H1 (cell line): Measurements from ENCODE around the gene SRSF7. TPM values are rescaled to one million over a fixed set of nuclear protein-coding genes. Genes with fewer than 3 reads are reported as not detected.

Experiments
- CTCF ChIA-PET: fragments of 300-600 bp; sonication (Branson Sonifier 250); formaldehyde crosslinking; loops from one replicate; lab custom pipeline; 2021; ENCODE audit not compliant: partially characterized antibody; lab: Charles Lee
- POLR2A ChIA-PET: fragments of 300-600 bp; sonication (Branson Sonifier 250); formaldehyde crosslinking; loops from one replicate; lab custom pipeline; 2021; ENCODE audit warnings: inconsistent platforms; ENCODE audit not compliant: partially characterized antibody; lab: Charles Lee
- DNase-seq, 2 experiments: peaks; one replicate each; pipeline versions ENCODE4 v3.0.0 to v3.0.0-alpha.2; 2010 to 2022; ENCODE audit warnings: low spot score in 2 of 2, low read depth in 1 of 2, mixed read lengths in 1 of 2
- FAIRE-seq: peaks from 2 replicates; lab custom pipeline; 2011; peaks lifted over from hg19 to GRCh38; lab: Jason Lieb, UNC
- H2AFZ ChIP-seq: 2 replicates; pipeline ENCODE4 v1.8.1; 2012; ENCODE audit warnings: low read length, inconsistent platforms
- H2AK5ac ChIP-seq: 2 replicates; pipeline ENCODE4 v1.6.1; 2013; ENCODE audit warnings: low read depth, low read length
- H2BK120ac ChIP-seq: replicated peaks from 2 replicates; pipeline ENCODE3; 2013; ENCODE audit warnings: low read depth, low read length, inconsistent platforms
- H2BK12ac ChIP-seq: 2 replicates; pipeline ENCODE4 v1.6.1; 2013; ENCODE audit warnings: low read depth, low read length
- H2BK15ac ChIP-seq: 2 replicates; pipeline ENCODE4 v1.6.1; 2013; ENCODE audit warnings: low read length
- H2BK20ac ChIP-seq: 2 replicates; pipeline ENCODE4 v1.6.1; 2013; ENCODE audit warnings: low read length
- H2BK5ac ChIP-seq: 2 replicates; pipeline ENCODE4 v1.6.1; 2013; ENCODE audit warnings: low read depth, low read length
- H3K14ac ChIP-seq: 2 replicates; pipeline ENCODE4 v1.6.1; 2013; ENCODE audit warnings: inconsistent platforms; ENCODE audit not compliant: insufficient read length
- H3K18ac ChIP-seq: 2 replicates; pipeline ENCODE4 v1.6.1; 2013; ENCODE audit warnings: low read length; ENCODE audit errors: extremely low read depth
- H3K23ac ChIP-seq: 2 replicates; pipeline ENCODE4 v1.6.1; 2013; ENCODE audit warnings: inconsistent platforms; ENCODE audit not compliant: insufficient read length
- H3K23me2 ChIP-seq: 2 replicates; pipeline ENCODE4 v1.6.1; 2013; ENCODE audit warnings: low read depth, low read length
- H3K27ac ChIP-seq: 2 replicates; pipeline ENCODE4 v1.6.1; 2011; ENCODE audit warnings: low read depth, low read length, inconsistent platforms
- H3K27me3 ChIP-seq, 4 experiments: replicated peaks in 1 of 4; 1 replicate in 1 of 4; 2 replicates in 3 of 4; pipeline versions ENCODE4 v1.6.1 to v1.8.1; 2011 to 2013; ENCODE audit warnings: low read length in 3 of 4, mild to moderate bottlenecking in 3 of 4, inconsistent platforms in 2 of 4, mixed read lengths in 2 of 4, moderate library complexity in 1 of 4; ENCODE audit not compliant: control insufficient read depth in 3 of 4, insufficient read depth in 3 of 4; ENCODE audit errors: extremely low read depth in 1 of 4
- H3K36me3 ChIP-seq, 4 experiments: 2 replicates each; pipeline versions ENCODE4 v1.6.1 to v1.8.1; 2011 to 2013; ENCODE audit warnings: mild to moderate bottlenecking in 4 of 4, low read length in 3 of 4, moderate library complexity in 2 of 4, control low read depth in 1 of 4, inconsistent platforms in 1 of 4; ENCODE audit not compliant: insufficient read depth in 4 of 4, control insufficient read depth in 2 of 4
- H3K4ac ChIP-seq: replicated peaks from 2 replicates; pipeline ENCODE3; 2013; ENCODE audit warnings: low read length, low read depth, mixed read lengths, inconsistent platforms; ENCODE audit not compliant: insufficient read length
- H3K4me1 ChIP-seq, 4 experiments: replicated peaks in 1 of 4; 1 replicate in 1 of 4; 2 replicates in 3 of 4; pipeline versions ENCODE4 v1.6.1 to v1.8.1; 2011 to 2013; ENCODE audit warnings: low read length in 3 of 4, inconsistent platforms in 2 of 4, mixed read lengths in 1 of 4; ENCODE audit not compliant: insufficient read depth in 4 of 4, control insufficient read depth in 3 of 4
- H3K4me2 ChIP-seq, 2 experiments: 2 replicates each; pipeline versions ENCODE4 v1.6.1 to v1.8.1; 2011 to 2013; ENCODE audit warnings: low read depth in 2 of 2, low read length in 2 of 2, control low read depth in 1 of 2, inconsistent platforms in 1 of 2, mild to moderate bottlenecking in 1 of 2; ENCODE audit not compliant: insufficient read depth in 1 of 2
- H3K4me3 ChIP-seq, 4 experiments: fragments of 200-600, 300-600 bp in 1 of 4; sonication (generic), shearing (Covaris generic), sonication (Bioruptor Twin) in 1 of 4; 2 replicates each; pipeline versions ENCODE4 v1.5.1 to v1.8.1; 2011 to 2016; ENCODE audit warnings: low read length in 4 of 4, low read depth in 3 of 4, control low read depth in 2 of 4, inconsistent platforms in 2 of 4, mild to moderate bottlenecking in 2 of 4, mixed read lengths in 1 of 4, moderate library complexity in 1 of 4; ENCODE audit not compliant: insufficient read depth in 2 of 4; ENCODE audit errors: extremely low read depth in 1 of 4
- H3K56ac ChIP-seq: replicated peaks from 2 replicates; pipeline ENCODE3; 2013; ENCODE audit warnings: low read depth, mild to moderate bottlenecking, mixed read lengths, low read length, inconsistent platforms; ENCODE audit not compliant: insufficient read length
- H3K79me1 ChIP-seq: 2 replicates; pipeline ENCODE4 v1.6.1; 2013; ENCODE audit warnings: low read depth, low read length, control low read depth
- H3K79me2 ChIP-seq, 2 experiments: 2 replicates each; pipeline versions ENCODE4 v1.6.1 to v1.8.1; 2012 to 2013; ENCODE audit warnings: low read length in 2 of 2, mild to moderate bottlenecking in 2 of 2, inconsistent platforms in 1 of 2; ENCODE audit not compliant: insufficient read depth in 2 of 2, control insufficient read depth in 1 of 2
- H3K9ac ChIP-seq, 4 experiments: replicated peaks in 1 of 4; 1 replicate in 1 of 4; 2 replicates in 3 of 4; pipeline versions ENCODE4 v1.6.1 to v1.8.1; 2011 to 2013; ENCODE audit warnings: low read depth in 3 of 4, low read length in 3 of 4, control low read depth in 2 of 4, mild to moderate bottlenecking in 2 of 4, moderate library complexity in 2 of 4, inconsistent platforms in 1 of 4; ENCODE audit errors: extremely low read depth in 1 of 4
- H3K9me3 ChIP-seq, 2 experiments: 2 replicates each; pipeline versions ENCODE4 v1.6.1 to v1.8.1; 2012 to 2013; ENCODE audit warnings: mild to moderate bottlenecking in 2 of 2, moderate library complexity in 2 of 2, control low read depth in 1 of 2, inconsistent platforms in 1 of 2, low read depth in 1 of 2, low read length in 1 of 2, mixed read lengths in 1 of 2; ENCODE audit not compliant: insufficient read depth in 2 of 2
- H4K20me1 ChIP-seq, 2 experiments: replicated peaks in 1 of 2; 2 replicates each; pipeline versions ENCODE3 to v1.8.1; 2011 to 2013; ENCODE audit warnings: inconsistent platforms in 2 of 2, low read length in 2 of 2, mild to moderate bottlenecking in 1 of 2; ENCODE audit not compliant: insufficient read depth in 2 of 2, control insufficient read depth in 1 of 2
- H4K5ac ChIP-seq: 2 replicates; pipeline ENCODE4 v1.6.1; 2013; ENCODE audit warnings: low read length, low read depth, mixed read lengths, inconsistent platforms; ENCODE audit not compliant: insufficient read length
- H4K8ac ChIP-seq: 2 replicates; pipeline ENCODE4 v1.8.0; 2013; ENCODE audit warnings: mild to moderate bottlenecking, moderate library complexity, low read length, inconsistent platforms; ENCODE audit not compliant: insufficient read depth; ENCODE audit errors: extremely low read depth
- H4K91ac ChIP-seq: replicated peaks from 2 replicates; pipeline ENCODE3; 2013; ENCODE audit warnings: low read length, mixed read lengths, inconsistent platforms; ENCODE audit not compliant: insufficient read length
- ASH2L ChIP-seq: fragments of 200-600, 300-600 bp; sonication (generic); IDR thresholded peaks from one replicate; pipeline ENCODE4 v1.7.1; 2017; ENCODE audit warnings: low read length
- EGR1 ChIP-seq: IDR thresholded peaks from 2 replicates; pipeline ENCODE4 v1.6.1; 2011; ENCODE audit warnings: low read depth, low read length, borderline replicate concordance
- HDAC2 ChIP-seq, 2 experiments: fragments of 300-600 bp in 1 of 2; sonication (generic) in 1 of 2; IDR thresholded peaks; 2 replicates each; pipeline ENCODE4 v1.6.1; 2011 to 2012; ENCODE audit warnings: low read depth in 2 of 2, low read length in 2 of 2, mild to moderate bottlenecking in 2 of 2, moderate library complexity in 2 of 2, borderline replicate concordance in 1 of 2, inconsistent platforms in 1 of 2
- JUND ChIP-seq: IDR thresholded peaks from 2 replicates; pipeline ENCODE4 v1.6.1; 2011; ENCODE audit warnings: mild to moderate bottlenecking, improper control_type of control experiment, low read length
- KDM5A ChIP-seq: fragments of 200-600 bp; IDR thresholded peaks from 2 replicates; pipeline ENCODE4 v1.7.1; 2012; ENCODE audit warnings: mild to moderate bottlenecking, low read length, inconsistent platforms, mixed read lengths
- MAFK ChIP-seq: IDR thresholded peaks from 2 replicates; pipeline ENCODE4 v1.6.1; 2012; ENCODE audit warnings: low read depth, mild to moderate bottlenecking, improper control_type of control experiment, low read length
- MAX ChIP-seq: IDR thresholded peaks from 2 replicates; pipeline ENCODE4 v1.6.1; 2012; ENCODE audit warnings: inconsistent platforms
- RXRA ChIP-seq: IDR thresholded peaks from 2 replicates; pipeline ENCODE4 v1.6.1; 2011; ENCODE audit warnings: low read depth, mild to moderate bottlenecking, low read length, moderate library complexity; ENCODE audit not compliant: insufficient read depth
- SIN3A ChIP-seq, 2 experiments: IDR thresholded peaks in 1 of 2; conservative IDR thresholded peaks in 1 of 2; 2 replicates each; pipeline ENCODE4 v1.6.1; 2011 to 2012; ENCODE audit warnings: low read length in 2 of 2, improper control_type of control experiment in 1 of 2, low read depth in 1 of 2, mild to moderate bottlenecking in 1 of 2
- SP4 ChIP-seq: IDR thresholded peaks from 2 replicates; pipeline ENCODE4 v1.6.1; 2012; ENCODE audit warnings: low read length, inconsistent platforms
- SRF ChIP-seq: IDR thresholded peaks from 2 replicates; pipeline ENCODE4 v1.6.1; 2011; ENCODE audit warnings: mild to moderate bottlenecking, low read depth, low read length, moderate library complexity
- TAF1 ChIP-seq: IDR thresholded peaks from 2 replicates; pipeline ENCODE4 v1.6.1; 2011; ENCODE audit warnings: mild to moderate bottlenecking, low read depth, low read length
- TAF7 ChIP-seq: optimal IDR thresholded peaks from 2 replicates; pipeline ENCODE3; 2011; ENCODE audit warnings: low read depth, mild to moderate bottlenecking, inconsistent platforms, low read length, moderate library complexity, borderline replicate concordance
- TBP ChIP-seq: IDR thresholded peaks from 2 replicates; pipeline ENCODE4 v1.6.1; 2011; ENCODE audit warnings: low read depth, low read length, improper control_type of control experiment
- ZNF274 ChIP-seq: IDR thresholded peaks from 2 replicates; pipeline ENCODE4 v1.7.0; 2012; ENCODE audit warnings: low read length, borderline replicate concordance; ENCODE audit errors: extremely low read depth
- WGBS, 2 experiments: shearing (Covaris generic) in 1 of 2; methylation state at CpG; one replicate each; pipeline versions ENCODE4 v1.1.6 to v1.1.7; 2013 to 2015; ENCODE audit warnings: low lambda C conversion rate in 2 of 2, mixed read lengths in 2 of 2, inconsistent platforms in 1 of 2, low coverage in 1 of 2, missing lambda C conversion rate in 1 of 2; ENCODE audit not compliant: insufficient replicate concordance in 2 of 2, insufficient coverage in 1 of 2, insufficient read length in 1 of 2; ENCODE audit errors: extremely low coverage in 1 of 2, missing lambda C conversion rate in 1 of 2; 5-methylcytosine and 5-hydroxymethylcytosine counted together
- polyA plus RNA-seq, 7 experiments: library from polyadenylated mRNA; depleted of rRNA in 3 of 7; stranded (reverse) in 5 of 7; unstranded in 2 of 7; fragments of >200 nt in 5 of 7; fragments of 200-250 nt in 2 of 7; gene quantifications; 1 replicate in 5 of 7; 2 replicates in 1 of 7; 4 replicates in 1 of 7; pipeline versions ENCODE4 v1.2.1 to v1.2.3, GENCODE V29; 2011 to 2013; ENCODE audit warnings: missing spikeins in 2 of 7, mixed read lengths in 2 of 7
- total RNA-seq: library from RNA; stranded (reverse); fragmentation: NEBNext Ultra II Directional; extraction: Animal tissue kit (Norgen Biotek cat#: 25700); gene quantifications from 2 replicates; pipeline ENCODE4 v1.2.1, GENCODE V29; 2021

SRSF7 gene
- total and polyA plus RNA-seq, 2 of the 8 experiments (the other 6 are each of a cell fraction or from before 2014, with no cell fraction given), result 370 to 415 TPM

GRCh38 chr2:38727661-38728060 lies 23.5 kb downstream of the SRSF7 start:
- H3K9me3 ChIP-seq, result no peaks in the 10 kb centered on the region
- no peak overlapping the region for H2BK12ac ChIP-seq
- H3K14ac ChIP-seq, result no peak overlapping the region
- DNase-seq (no peak), FAIRE-seq (no peak)
- no peak overlapping the region for H3K23ac ChIP-seq
- H3K4me2 ChIP-seq, result no peak overlapping the region
- H3K4ac ChIP-seq, result no peak overlapping the region
- H3K27ac ChIP-seq, result no peak overlapping the region
- no peaks in the 10 kb centered on the region for H3K27me3 ChIP-seq
- H4K20me1 ChIP-seq, result no peaks in the 10 kb centered on the region
- H4K91ac ChIP-seq, result no peak overlapping the region
- H3K23me2 ChIP-seq, result no peaks in the 10 kb centered on the region
- no peak overlapping the region for H4K8ac ChIP-seq
- H3K79me1 ChIP-seq, result no peaks in the 10 kb centered on the region
- H3K18ac ChIP-seq, result no peak overlapping the region
- H2AK5ac ChIP-seq, result no peak overlapping the region
- no peaks in the 10 kb centered on the region for H3K79me2 ChIP-seq
- H2BK120ac ChIP-seq, result no peak overlapping the region
- H3K36me3 ChIP-seq, result 0 out of 8 replicates have a peak, but pooled peaks cover 0 to 3% (median 0%) of the 10 kb centered on the region in 4 experiments
- no peak overlapping the region for H2BK20ac ChIP-seq
- H4K5ac ChIP-seq, result no peak overlapping the region
- no peaks in the 10 kb centered on the region for H3K4me1 ChIP-seq
- no peak overlapping the region for H3K4me3 ChIP-seq
- CTCF ChIA-PET, result interaction anchor here (0.6 to 9.6 kb wide), 8 partner anchors 8 to 191 kb away, joined by 3 to 113 read pairs (median 4); no protein-coding TSS in a partner anchor
- 100% methylated on average over 1 of the region's 1 CpG; no CpG with 5 or more reads in 1 of the 2 experiments for WGBS, 2 experiments
- no peak overlapping the region for H2AFZ ChIP-seq
- POLR2A ChIA-PET, result interaction anchor here (24.3 kb wide), 1 partner anchor 21 kb away, joined by 486 read pairs; the partner anchor contains the start of gene SRSF7
- no peak overlapping the region for H3K56ac ChIP-seq
- no peak overlapping the region for H2BK5ac ChIP-seq
- no peak overlapping the region for H3K9ac ChIP-seq
- H2BK15ac ChIP-seq, result no peak overlapping the region
- TF ChIP-seq TBP (no peak), SP4 (no peak), TAF1 (no peak), TAF7 (no peak), EGR1 (no peak), ZNF274 (no peak), KDM5A (no peak), ASH2L (no peak), SRF (no peak), JUND (no peak), SIN3A (conservative IDR thresholded peaks at IDR 0.05 in 1 of 2, IDR thresholded peaks at IDR 0.05 in 1 of 2; ENCODE audit: low read depth in 1 of 2, low read length in 2 of 2) (no peak), RXRA (no peak), MAX (no peak), MAFK (no peak), HDAC2 (IDR thresholded peaks at IDR 0.05; ENCODE audit: borderline replicate concordance in 1 of 2, low read depth in 2 of 2, low read length in 2 of 2) (no peak)
